ENCODE results near the gene BRSK1.

BRSK1 gene

GRCh38 chr19:55270172-55270942 is 13.4 kb upstream of the BRSK1 start:
- H4K20me1 ChIP-seq (ENCODE audit: insufficient read depth, low read length): peaks cover 2% of the 10 kb centered on the region
- H3K9ac ChIP-seq (ENCODE audit: low read depth, low read length): no peak overlapping the region
- no peaks in the 10 kb centered on the region for H3K9me3 ChIP-seq (ENCODE audit: insufficient read depth, low read length, severe bottlenecking)
- no peaks in the 10 kb centered on the region for H3K4me1 ChIP-seq (ENCODE audit: insufficient read depth, low read length)
- no peak overlapping the region for H3K4me3 ChIP-seq (ENCODE audit: low read depth in 1 of 2, low read length in 2 of 2)
- no peak for TF ChIP-seq CTCF (IDR thresholded peaks at IDR 0.05; ENCODE audit: borderline replicate concordance, extremely low read depth, low read length, poor library complexity, severe bottlenecking)
- no peak for TF ChIP-seq EZH2 (IDR thresholded peaks at IDR 0.05; ENCODE audit: borderline replicate concordance, low read depth, low read length, severe bottlenecking)
- ATAC-seq (ENCODE audit: insufficient read depth, low read depth): no peak
- H3K79me2 ChIP-seq (ENCODE audit: insufficient read depth, low read length): peaks cover 6% of the 10 kb centered on the region; the same call in 1 of the 2 replicates
- H3K27me3 ChIP-seq (ENCODE audit: insufficient read depth, low read length, poor library complexity): no peaks in the 10 kb centered on the region
- H3K4me2 ChIP-seq (ENCODE audit: insufficient read depth, low read length): no peak overlapping the region
- no peak overlapping the region for H2AFZ ChIP-seq (ENCODE audit: low read depth, low read length)
- peaks cover 53% of the 10 kb centered on the region for H3K36me3 ChIP-seq (ENCODE audit: insufficient read depth, low read length)
- DNase-seq: no peak
- no peak overlapping the region for H3K27ac ChIP-seq (ENCODE audit: low read length)

- no peaks in the 10 kb centered on the region for H3K9me3 ChIP-seq (ENCODE audit: insufficient read depth, low read length, severe bottlenecking)
- H3K27me3 ChIP-seq (ENCODE audit: insufficient read depth, low read length, poor library complexity): no peaks in the 10 kb centered on the region
- H3K36me3 ChIP-seq (ENCODE audit: insufficient read depth, low read length): peaks cover 66% of the 10 kb centered on the region
- DNase-seq: no peak
- no peaks in the 10 kb centered on the region for H3K4me1 ChIP-seq (ENCODE audit: insufficient read depth, low read length)
- H3K79me2 ChIP-seq (ENCODE audit: insufficient read depth, low read length): no peaks in the 10 kb centered on the region
- no peak overlapping the region for H3K9ac ChIP-seq (ENCODE audit: low read depth, low read length)
- peaks cover 2% of the 10 kb centered on the region; the same call in 1 of the 2 replicates for H4K20me1 ChIP-seq (ENCODE audit: insufficient read depth, low read length)
- no peak overlapping the region for H3K4me3 ChIP-seq (ENCODE audit: low read depth in 1 of 2, low read length in 2 of 2)
- no peak overlapping the region for H3K27ac ChIP-seq (ENCODE audit: low read length)
- TF ChIP-seq CTCF (IDR thresholded peaks at IDR 0.05; ENCODE audit: borderline replicate concordance, extremely low read depth, low read length, poor library complexity, severe bottlenecking) (no peak), EZH2 (IDR thresholded peaks at IDR 0.05; ENCODE audit: borderline replicate concordance, low read depth, low read length, severe bottlenecking) (no peak)
- no peak overlapping the region for H2AFZ ChIP-seq (ENCODE audit: low read depth, low read length)
- no peak for ATAC-seq (ENCODE audit: insufficient read depth, low read depth)
- no peak overlapping the region for H3K4me2 ChIP-seq (ENCODE audit: insufficient read depth, low read length)
Observed at GRCh38 chr19:55272142-55272541, 11.7 kb upstream of the BRSK1 start.

- peaks cover 11% of the 10 kb centered on the region for H3K79me2 ChIP-seq (ENCODE audit: insufficient read depth, low read length)
- no peaks in the 10 kb centered on the region for H3K27me3 ChIP-seq (ENCODE audit: insufficient read depth, low read length, poor library complexity)
- DNase-seq (no peak), ATAC-seq (ENCODE audit: insufficient read depth, low read depth) (no peak)
- H3K4me3 ChIP-seq (ENCODE audit: low read depth in 1 of 2, low read length in 2 of 2): no peak overlapping the region
- H4K20me1 ChIP-seq (ENCODE audit: insufficient read depth, low read length): peaks cover 2% of the 10 kb centered on the region; the same call in 1 of the 2 replicates
- no peaks in the 10 kb centered on the region for H3K9me3 ChIP-seq (ENCODE audit: insufficient read depth, low read length, severe bottlenecking)
- peaks cover 73% of the 10 kb centered on the region for H3K36me3 ChIP-seq (ENCODE audit: insufficient read depth, low read length)
- TF ChIP-seq EZH2 (IDR thresholded peaks at IDR 0.05; ENCODE audit: borderline replicate concordance, low read depth, low read length, severe bottlenecking): no peak
- TF ChIP-seq CTCF (IDR thresholded peaks at IDR 0.05; ENCODE audit: borderline replicate concordance, extremely low read depth, low read length, poor library complexity, severe bottlenecking): no peak
- no peak overlapping the region for H3K9ac ChIP-seq (ENCODE audit: low read depth, low read length)
- H3K4me2 ChIP-seq (ENCODE audit: insufficient read depth, low read length): no peak overlapping the region
- no peak overlapping the region for H3K27ac ChIP-seq (ENCODE audit: low read length)
- peaks cover 9% of the 10 kb centered on the region for H3K4me1 ChIP-seq (ENCODE audit: insufficient read depth, low read length)
- H2AFZ ChIP-seq (ENCODE audit: low read depth, low read length): no peak overlapping the region
Observed at GRCh38 chr19:55273978-55274707, 9.7 kb upstream of the BRSK1 start.
